ENCODE measurements around the gene VWF.

- TF ChIP-seq CTCF (IDR thresholded peaks at IDR 0.05) = no peak
- no peak for TF ChIP-seq POLR2A (IDR thresholded peaks at IDR 0.05)
These were observed 167.5 kb downstream of the VWF start for GRCh38 chr12:5956987-5957386.
